NAMALWA (cell line): ENCODE results near the gene OPA3.
A peak's percentile ranks its signal among the peaks of the same experiment; 100 is the strongest.

Experiments used
- DNase-seq: peaks from one replicate; pipeline ENCODE4 v3.0.0-alpha.2; 2015; ENCODE audit warnings: low spot score

The OPA3 gene

DNA sequence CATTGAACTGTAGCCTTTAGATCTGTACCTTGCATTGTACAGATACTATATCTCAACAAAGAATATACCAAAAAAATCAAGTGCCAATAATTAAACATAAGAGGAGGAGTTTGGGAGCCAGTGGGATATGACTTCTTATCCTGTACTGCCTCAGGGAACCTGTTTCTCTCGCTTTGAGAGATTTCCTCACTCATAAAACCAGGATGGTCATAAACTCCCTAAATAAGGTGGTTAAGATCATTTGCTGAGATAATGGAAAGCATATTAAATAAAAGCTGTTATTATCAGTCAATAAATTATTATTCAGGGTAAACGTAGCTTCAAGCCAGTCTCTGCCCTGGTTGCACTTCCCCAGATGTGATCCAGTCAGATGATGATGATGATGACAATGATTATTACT is 17.0 kb downstream of the OPA3 start:
- no peak for DNase-seq

DNA sequence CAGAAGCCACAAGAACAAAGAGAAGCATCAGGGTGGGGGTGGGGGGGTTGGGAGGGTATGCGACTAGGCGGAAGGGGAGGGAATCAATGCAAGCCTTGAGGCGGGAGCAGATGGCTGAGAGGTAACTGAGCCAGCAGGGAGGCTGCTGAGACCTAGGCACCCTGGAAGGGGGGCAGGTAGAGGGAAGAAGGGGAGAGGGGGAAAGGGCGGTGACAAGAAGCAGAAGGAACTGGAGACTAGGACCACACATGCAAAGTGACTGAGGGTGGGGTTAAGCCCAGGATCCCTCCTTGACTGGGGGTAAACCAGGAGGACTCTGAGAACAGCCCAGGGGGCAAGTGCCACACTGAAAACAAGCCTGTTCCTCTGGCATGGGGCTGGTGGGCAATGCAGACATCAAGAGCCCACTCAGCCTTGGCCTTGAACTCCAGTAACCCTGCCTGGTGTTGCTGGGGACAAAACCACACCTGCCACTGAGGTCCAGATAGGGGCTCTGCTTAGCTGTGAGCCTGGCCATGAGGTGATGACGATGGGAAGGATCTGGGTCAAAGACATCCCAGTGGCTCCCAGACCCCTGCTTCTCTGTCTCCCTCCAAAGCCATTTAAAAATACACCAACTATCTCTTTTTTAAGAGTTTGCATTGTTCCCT is 20.3 kb downstream of the OPA3 start:
- no peak for DNase-seq

DNA sequence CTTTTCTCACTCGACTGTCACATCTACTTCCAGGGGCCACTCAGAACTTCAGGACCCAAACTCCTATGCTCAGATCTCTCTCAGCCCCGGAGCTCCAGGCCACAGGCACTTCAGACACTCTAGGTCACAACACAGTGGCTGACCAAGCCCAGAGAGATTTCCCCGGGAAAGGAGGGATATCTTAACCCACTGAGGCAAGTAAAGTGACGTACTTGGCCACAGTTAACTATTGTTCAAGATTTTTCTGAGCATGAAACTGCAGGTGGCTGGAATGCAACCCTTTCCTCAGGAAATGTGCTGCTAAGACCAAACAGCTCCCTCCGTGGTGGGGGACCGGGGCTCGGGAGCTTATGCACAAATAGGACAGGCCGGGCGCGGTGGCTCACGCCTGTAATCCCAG is 23.9 kb downstream of the OPA3 start:
- no peak for DNase-seq

DNA sequence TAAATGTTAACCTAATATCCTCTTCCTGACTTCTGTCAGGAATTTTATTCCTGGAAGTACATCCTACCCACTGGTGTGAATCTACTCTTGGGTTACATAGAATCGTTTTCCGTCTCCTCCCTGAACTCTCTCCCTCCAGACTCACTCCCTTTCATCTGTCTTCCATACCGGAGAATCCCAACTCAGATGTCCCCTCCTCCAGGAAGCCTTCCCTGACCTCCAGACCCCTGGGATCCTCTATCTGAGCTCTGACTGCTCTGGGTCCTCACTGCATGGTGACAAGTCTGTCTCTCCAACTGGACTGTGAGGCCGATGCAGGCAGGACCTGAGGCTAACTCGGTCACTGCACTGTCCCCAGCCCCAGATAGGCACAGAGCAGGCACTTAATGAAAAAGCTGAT is 24.6 kb downstream of the OPA3 start:
- no peak for DNase-seq

DNA sequence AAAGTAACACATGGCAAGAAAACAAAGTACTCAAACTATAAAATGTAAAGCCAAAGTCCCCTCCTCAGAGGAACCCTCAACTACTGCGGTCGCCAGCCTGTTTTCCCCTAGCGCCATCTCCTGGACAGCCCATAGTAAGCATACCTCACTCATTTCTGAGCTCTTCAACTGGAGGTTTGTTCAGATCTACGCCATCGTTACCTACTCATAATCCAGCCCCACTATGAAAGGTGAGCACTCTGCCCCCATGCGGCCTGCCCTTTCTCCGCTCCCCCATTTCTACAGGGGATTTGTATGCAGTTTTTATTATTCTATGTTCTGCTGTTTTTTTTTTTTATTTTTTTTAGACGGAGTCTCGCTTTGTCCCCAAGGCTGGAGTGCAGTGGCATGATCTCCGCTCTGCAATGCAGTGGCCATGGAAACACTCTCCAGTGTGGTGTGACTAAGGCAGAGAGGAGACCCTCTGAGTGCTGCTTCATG is 26.2 kb downstream of the OPA3 start:
- DNase-seq = peak; percentile 94

DNA sequence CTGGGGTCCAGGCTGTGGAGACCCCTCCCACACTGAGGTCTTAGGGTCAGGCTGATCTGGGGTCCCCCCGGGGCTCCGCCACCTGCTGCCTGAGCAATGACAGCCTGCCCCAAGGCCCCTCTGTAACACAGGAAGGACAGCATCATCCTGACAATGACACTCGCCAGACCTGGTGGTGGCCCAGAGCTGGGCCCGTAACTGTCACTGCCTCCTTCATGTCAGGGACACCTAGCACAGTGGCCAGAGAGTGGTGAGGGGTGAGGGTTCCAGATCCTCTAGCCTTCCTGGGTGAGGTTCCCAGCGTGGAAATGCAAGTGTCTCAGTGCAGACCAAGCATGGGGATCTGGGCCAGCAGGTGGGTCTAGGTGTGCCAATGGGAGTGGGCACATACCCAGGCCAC is 27.8 kb downstream of the OPA3 start:
- no peak for DNase-seq

DNA sequence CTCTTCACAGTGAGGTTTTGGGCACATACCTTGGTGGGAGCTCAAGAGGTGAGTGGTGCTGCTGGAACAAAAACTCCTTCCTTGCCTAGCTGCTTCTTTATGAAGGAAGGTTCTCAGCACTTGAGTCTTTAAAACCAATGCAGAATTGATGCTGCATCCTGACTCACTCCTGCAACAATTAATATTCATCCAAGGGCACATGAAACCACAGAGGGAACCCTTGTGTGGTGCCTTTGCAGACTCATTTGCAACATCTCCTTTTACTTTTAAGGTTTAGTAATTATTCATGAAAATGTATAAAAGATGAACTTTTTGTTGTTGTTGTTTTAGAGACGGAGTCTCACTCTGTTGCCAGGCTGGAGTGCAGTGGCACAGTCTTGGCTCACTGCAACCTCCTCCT is 30.1 kb downstream of the OPA3 start:
- no peak for DNase-seq

DNA sequence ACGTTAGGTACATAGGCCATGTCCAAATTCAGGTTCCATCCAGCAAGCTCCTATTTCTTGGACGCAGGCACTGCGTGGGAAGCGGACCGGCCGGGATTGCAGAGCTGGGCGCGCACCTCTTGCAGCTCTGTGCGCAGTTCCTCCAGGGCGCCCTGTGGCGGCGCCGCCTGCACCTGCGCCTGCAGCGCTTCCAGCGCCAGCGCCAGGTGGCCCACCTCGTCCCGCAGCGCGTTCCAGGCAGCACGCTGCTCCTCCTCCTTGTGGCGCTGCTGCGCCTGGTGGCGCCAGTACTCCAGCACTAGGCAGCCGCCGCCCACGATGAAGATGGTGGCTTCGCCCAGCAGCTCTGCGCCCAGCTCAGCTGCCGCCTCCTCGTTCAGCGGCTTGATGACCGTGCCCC is 31.1 kb downstream of the OPA3 start:
- no peak for DNase-seq

DNA sequence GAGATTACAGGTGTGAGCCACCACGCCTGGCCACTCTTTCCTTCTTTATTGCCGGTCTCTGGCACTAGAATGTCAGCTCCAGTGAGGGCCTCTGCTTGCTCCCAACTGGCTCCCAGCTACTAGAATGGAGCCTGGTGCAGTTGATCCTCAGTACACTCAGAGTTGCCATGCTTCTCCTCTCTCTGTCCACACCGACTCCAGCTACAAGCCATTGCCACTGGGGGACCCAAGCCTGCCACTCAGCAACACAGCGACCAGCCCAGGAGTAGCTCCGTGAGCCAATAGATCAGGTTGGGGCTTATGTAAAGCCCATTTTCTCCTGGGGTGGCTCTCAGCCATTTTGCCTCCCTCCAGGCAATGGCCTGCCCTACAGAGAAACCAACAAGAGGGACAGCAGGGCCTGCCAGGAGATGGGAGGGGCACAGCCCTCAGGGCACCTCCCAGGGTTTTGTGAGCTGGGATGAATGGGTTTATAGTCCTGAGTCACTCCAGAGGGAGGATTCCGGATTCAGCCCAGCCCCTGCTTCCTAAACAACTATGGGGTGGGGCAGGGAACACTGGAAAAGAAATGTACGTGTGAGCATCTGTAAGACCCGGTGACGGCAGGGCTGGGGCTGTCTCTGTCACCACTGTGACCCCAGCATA is 36.5 kb downstream of the OPA3 start:
- no peak for DNase-seq

DNA sequence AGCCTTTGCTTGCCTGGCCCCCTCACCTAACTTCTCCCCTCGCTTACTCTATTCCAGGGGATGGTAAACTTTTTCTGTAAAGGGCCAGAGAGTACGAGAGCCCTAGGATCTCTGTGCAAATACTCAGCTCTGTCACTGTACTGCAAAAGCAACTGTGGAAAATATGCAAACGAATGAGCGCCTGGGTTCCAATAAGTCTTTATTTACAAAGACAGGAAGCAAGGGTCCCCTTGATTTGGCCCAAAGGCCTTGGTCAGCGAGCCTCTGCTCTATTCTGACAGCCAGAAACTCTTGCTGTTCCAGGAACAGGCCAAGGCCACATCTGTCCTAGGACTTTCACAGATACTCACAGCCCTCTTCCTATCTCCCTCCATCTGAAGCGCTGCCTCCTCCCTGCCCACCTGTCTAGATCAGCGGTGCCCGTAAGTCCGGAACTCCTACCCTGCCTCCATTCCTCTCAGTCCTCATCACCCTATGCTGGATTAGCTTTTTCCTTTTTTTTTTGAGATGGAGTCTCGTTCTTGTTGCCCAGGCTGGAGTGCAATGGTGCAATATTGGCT is 37.3 kb downstream of the OPA3 start:
- peak; percentile 33 for DNase-seq

DNA sequence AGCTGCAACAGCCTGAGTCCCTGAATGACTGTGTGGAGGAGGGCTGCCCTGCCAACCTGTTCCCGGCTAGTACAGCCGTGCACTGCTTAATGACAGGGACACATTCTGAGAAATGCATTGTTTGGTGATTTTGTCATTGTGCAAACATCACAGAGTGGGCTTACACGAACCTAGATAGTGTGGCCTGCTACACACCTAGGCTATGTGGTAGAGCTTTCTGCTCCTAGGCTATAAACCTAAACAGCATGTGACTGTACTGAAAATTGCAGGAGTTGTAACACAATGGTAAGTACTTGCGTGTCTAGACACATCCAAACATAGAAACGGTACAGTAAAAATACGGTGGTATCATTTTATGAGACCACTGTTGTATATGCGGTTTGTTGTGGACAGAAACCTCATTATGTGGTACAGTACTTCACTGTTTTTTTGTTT is 42.4 kb downstream of the OPA3 start:
- DNase-seq = no peak

DNA sequence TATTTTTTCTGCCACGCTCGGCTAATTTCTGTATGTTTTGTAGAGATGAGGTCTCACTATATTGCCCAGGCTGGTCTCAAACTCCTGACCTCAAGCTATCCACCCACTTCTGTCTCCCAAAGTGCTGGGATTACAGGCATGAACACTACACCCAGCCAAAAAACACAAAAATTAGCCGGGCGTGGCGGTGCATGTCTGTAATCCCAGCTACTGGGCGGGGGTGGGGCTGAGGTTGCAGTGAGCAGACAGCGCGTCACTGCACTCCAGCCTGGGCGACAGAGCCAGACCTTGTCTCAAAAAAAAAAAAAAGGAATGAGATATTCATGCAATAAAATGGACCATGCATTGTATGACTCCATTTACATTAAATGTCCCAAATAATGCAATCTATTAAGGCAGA is 45.1 kb downstream of the OPA3 start:
- no peak for DNase-seq

DNA sequence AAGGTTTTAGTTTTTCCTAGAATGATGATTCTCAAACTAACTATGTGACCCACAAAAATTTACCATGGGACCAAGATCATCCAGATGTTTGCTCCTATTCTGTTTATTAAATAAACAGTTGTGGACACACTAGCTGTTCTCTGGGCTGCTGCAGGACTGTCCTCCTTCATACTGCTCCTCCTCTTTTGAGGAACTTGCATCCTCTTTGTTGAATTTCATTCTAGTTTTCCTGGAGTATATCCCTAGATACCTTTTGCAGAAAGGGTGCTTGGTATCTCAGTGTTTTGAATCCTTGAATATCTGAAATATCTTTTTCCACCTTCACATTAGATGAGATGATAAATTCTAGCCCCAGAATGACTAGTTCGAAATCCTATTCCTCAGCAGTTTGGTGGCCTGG is 53.3 kb downstream of the OPA3 start:
- no peak for DNase-seq

DNA sequence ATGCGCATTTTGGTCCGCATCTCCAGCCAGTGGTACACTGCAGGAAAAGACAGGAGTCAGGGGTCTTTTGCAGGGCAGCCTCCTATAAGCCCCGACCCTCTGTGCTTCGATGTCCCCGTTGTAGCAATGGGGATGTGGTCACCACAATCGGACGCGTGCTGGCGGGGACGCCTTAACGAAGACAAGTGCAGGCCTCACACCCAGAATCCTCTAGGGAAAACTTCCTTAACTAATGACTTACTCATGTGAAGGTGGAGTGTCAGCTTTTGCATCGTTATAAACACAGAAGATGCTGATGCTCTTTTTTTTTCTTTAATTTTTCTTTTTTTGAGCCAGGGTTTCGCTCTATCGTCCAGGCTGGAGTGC is 55.2 kb downstream of the OPA3 start:
- DNase-seq = no peak

DNA sequence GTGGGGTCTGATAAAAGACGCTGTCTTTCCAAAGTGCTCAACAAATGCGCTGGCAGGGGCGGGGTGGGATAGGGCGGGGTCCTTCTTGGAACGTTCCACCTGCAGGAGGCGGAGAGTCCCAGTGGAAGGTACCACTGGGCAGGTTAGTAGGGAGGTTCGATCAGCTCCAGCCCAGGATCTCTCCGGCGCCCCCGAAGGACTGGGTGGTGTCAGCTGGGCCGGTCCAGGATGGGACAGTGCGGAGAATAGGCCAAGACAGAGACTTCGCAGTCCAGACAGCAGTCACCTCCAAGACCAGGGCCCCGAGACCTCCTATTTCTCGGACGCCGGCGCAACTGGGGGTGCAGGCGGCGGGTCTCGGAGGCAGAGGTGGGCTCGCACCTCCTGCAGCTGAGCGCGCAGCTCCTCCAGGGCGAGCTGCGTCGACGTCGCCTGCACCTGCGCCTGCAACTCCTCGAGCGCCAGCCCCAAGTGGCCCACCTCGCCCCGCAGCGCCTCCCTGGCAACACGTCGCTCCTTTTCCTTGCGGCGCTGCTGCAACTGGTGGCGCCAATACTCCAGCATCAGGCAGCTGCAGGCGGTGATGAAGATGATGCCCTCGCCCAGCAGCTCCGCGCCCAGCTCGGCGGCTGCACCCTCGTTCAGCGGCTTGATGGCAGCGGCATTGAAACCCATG is 55.7 kb downstream of the OPA3 start:
- DNase-seq = no peak

DNA sequence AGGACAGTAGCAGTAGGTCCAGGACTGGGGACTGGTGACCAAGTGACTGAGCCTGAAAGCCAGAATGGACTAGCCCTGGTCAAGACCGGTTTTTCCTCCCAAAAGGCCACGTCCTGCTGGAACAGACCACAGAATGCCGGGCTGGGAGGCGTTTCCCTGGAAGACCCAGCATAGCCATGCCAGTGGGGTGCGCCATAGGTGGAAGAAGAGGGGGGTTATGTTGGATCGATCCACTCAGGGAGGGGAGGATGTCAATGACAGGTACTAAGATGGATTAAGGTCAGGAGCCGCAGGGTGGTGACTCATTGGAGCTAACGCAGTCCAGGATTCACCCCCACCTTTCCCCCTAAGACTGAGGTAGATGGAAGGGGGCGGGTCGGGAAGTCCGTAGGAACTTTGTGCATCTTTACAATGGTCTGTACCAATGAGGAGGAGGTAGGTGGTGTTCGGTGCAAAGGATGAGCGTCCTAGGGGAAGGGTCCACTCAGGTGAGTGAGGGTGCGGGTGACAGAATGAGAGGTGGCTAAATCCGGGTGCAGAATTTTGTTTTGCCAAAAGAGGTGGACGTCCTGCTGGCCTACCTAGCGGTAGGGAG is 56.4 kb downstream of the OPA3 start:
- DNase-seq = no peak

DNA sequence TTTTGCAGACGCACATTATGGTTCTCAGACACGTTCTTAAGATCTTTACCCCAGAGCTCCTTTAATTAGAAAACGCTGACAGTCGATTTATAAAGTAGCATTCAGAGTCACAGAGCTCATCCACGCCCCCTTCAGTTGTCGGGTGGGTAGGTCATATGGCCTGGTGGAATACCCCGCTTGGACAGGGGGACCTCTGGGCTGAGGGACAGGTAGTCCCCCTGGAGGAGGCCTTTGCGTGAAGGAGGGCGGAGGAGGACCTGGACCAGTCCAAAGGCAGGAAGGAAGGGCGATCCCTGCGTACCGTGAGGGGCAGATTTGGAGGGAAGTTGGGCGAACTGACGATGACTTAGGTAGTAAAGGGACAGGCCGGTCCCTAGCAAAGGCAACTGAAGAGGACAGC is 56.9 kb downstream of the OPA3 start:
- DNase-seq = no peak

DNA sequence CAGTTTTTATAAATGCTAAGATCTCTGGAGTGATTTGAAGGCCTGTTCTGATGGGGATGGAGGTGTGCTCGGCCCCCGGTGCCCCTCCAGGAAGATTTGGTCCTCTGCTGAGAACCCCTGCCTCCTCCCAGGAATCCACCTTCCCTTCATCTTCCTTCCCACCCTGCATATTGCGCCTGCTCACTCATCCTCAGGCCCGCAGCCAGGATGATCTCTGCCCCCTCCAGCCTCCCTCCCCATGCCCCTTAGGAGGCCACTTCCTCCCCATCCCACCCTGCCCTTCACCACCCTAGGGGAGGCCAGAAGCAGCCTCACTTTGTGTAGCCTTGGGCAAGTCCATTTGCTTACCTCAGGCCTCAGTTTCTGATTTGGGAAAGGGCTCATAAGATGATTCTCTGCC is 57.6 kb downstream of the OPA3 start:
- DNase-seq = no peak

DNA sequence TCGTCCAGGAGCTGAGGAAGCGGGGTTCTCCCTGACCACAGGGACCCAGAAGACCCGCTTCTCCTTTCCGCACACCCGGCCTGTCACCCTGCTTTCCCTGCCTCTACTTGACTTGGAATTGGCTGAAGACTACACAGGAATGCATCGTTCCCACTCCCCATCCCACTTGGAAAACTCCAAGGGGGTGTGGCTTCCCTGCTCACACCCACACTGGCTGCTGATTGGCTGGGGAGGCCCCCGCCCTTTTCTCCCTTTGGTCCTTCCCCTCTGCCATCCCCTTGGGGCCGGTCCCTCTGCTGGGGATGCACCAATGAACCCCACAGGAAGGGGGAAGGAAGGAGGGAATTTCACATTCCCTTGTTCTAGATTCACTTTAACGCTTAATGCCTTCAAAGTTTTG is 58.5 kb downstream of the OPA3 start:
- no peak for DNase-seq

DNA sequence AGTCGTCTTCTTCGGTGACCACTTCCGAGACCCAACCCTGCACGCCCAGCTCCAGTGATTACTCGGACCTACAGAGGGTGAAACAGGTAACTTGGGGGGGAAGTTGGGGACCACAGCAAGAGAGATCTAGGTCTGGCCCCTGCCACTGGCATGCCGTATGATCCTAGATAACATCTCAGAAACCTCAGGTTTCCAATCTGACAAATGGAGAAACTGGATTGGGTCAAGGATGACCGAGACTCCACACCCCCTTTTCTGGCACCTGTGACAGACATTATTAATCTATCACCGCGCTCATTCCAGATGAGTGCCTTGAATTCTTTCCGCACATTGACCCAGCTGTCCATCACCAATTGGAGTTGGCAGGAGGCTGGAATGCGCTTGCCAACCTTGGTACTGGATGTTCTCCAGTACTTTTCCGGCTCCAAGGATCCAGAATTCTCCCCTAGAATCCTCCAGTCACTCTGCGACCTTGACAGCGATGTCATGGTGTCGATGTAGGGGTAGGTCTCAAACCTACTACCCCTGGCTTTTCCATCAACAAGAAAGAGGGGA is 60.0 kb downstream of the OPA3 start:
- DNase-seq = no peak

DNA sequence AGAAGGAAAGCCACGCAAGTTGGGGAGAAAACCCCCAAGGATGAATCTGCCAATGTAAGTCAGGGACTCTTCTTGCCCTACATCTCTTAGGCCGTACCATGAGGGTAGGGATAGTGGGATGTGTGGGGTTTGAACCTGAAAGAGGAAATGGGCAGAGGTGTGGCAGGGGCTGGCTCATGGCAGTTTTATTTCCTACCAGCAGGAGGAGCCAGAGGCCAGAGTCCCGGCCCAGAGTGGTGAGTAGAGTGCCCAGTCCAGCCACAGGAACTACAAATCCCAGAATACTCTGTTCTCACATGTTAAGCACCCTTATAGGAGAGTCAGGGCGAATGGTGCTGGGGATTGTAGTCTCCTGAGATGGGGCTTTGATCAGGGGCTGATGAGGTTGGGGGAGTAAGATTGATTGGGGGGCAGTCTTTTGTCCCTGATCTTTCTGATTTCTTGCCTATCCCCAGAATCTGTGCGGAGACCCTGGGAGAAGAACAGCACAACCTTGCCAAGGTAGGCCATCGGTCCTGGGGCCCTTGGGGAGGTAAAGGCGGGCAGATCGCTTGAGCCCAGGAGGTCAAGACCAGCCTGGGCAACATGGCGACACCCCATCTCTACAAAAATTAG is 60.9 kb downstream of the OPA3 start:
- peak; percentile 92 for DNase-seq
